MM.1S (cell line): ENCODE results near the gene DACT3.

Source experiments
- CTCF ChIP-seq: fragments of 300-600 bp; sonication (generic); IDR thresholded peaks from 2 replicates; pipeline ENCODE4 v1.5.1; 2016; ENCODE audit warnings: antibody characterized with exemption, low read length, mixed read lengths
- EZH2 ChIP-seq: fragments of 300-600 bp; sonication (generic); optimal IDR thresholded peaks from 2 replicates; pipeline ENCODE3; 2017; ENCODE audit warnings: low read depth, mild to moderate bottlenecking, antibody characterized with exemption, low read length, mixed read lengths
- EZH2phosphoT487 ChIP-seq: fragments of 300-600 bp; sonication (generic); IDR thresholded peaks from 2 replicates; pipeline ENCODE4 v1.6.1; 2018; ENCODE audit warnings: antibody characterized with exemption, low read length

- TF ChIP-seq CTCF = no peak
- no peak for TF ChIP-seq EZH2
- no peak for TF ChIP-seq EZH2phosphoT487
Measured at GRCh38 chr19:46634656-46635218, 26.2 kb downstream of the DACT3 start.
